Endothelial cell of umbilical vein (primary cell): Measurements from ENCODE around the gene CCDC120. TPM values are rescaled to one million over a fixed set of nuclear protein-coding genes. Genes with fewer than 3 reads are reported as not detected.

ENCODE experiments used
- BruUV-seq: library from RNA; stranded (reverse); fragments of 400-500 nt; replicated peaks from 2 replicates; lab custom pipeline; 2021; lab: Mats Ljungman, UMichigan
- CTCF ChIA-PET: fragments of 300-600, 350-600 bp; sonication (Branson Sonifier 250); formaldehyde crosslinking; loops from one replicate; lab custom pipeline; 2021; ENCODE audit warnings: antibody characterized with exemption, inconsistent platforms; lab: Charles Lee
- POLR2A ChIA-PET: fragments of 300-600, 350-600 bp; sonication (Branson Sonifier 250); formaldehyde crosslinking; loops from one replicate; lab custom pipeline; 2021; ENCODE audit warnings: antibody characterized with exemption, inconsistent platforms; lab: Charles Lee
- DNase-seq: peaks from one replicate; pipeline ENCODE4 v3.0.0-alpha.2; 2011; ENCODE audit warnings: low read depth, low spot score
- FAIRE-seq: peaks from 2 replicates; lab custom pipeline; 2011; peaks lifted over from hg19 to GRCh38; lab: Jason Lieb, UNC
- H2AFZ ChIP-seq: 2 replicates; pipeline ENCODE4 v1.6.0; 2012; ENCODE audit warnings: low read depth, low read length, control low read depth, inconsistent platforms
- H3K27ac ChIP-seq: 2 replicates; pipeline ENCODE4 v1.5.1; 2011; ENCODE audit warnings: low read depth, mild to moderate bottlenecking, control low read depth, low read length, moderate library complexity; ENCODE audit not compliant: insufficient read depth
- H3K27me3 ChIP-seq, 2 experiments: 2 replicates each; pipeline versions ENCODE4 v1.6.0 to v1.6.1; 2011; ENCODE audit warnings: low read length in 2 of 2, mixed read lengths in 1 of 2; ENCODE audit not compliant: control insufficient read depth in 2 of 2, insufficient read depth in 2 of 2
- H3K36me3 ChIP-seq, 2 experiments: 2 replicates in 1 of 2; 3 replicates in 1 of 2; pipeline ENCODE4 v1.5.1; 2011; ENCODE audit warnings: low read length in 2 of 2, mild to moderate bottlenecking in 1 of 2, moderate library complexity in 1 of 2; ENCODE audit not compliant: control insufficient read depth in 2 of 2, insufficient read depth in 2 of 2; ENCODE audit errors: extremely low read depth in 1 of 2
- H3K4me1 ChIP-seq: 3 replicates; pipeline ENCODE4 v1.5.1; 2011; ENCODE audit warnings: mild to moderate bottlenecking, low read length; ENCODE audit not compliant: control insufficient read depth, insufficient read depth; ENCODE audit errors: extremely low read depth
- H3K4me2 ChIP-seq: 2 replicates; pipeline ENCODE4 v1.6.1; 2011; ENCODE audit warnings: low read length, control low read depth, mixed read lengths; ENCODE audit not compliant: insufficient read depth
- H3K4me3 ChIP-seq, 3 experiments: fragments of 200-600 bp in 1 of 3; sonication (generic), shearing (Covaris generic) in 1 of 3; replicated peaks in 1 of 3; 2 replicates each; pipeline ENCODE4 v1.5.1; 2011 to 2016; ENCODE audit warnings: control low read depth in 3 of 3, low read length in 3 of 3, mild to moderate bottlenecking in 2 of 3, inconsistent platforms in 1 of 3, low read depth in 1 of 3, moderate library complexity in 1 of 3; ENCODE audit not compliant: insufficient read depth in 1 of 3
- H3K79me2 ChIP-seq: 2 replicates; pipeline ENCODE4 v1.6.0; 2012; ENCODE audit warnings: low read length, inconsistent platforms; ENCODE audit not compliant: control insufficient read depth, insufficient read depth
- H3K9ac ChIP-seq: replicated peaks from 2 replicates; pipeline ENCODE3; 2011; ENCODE audit warnings: low read length, control low read depth; ENCODE audit not compliant: insufficient read depth; ENCODE audit errors: extremely low read depth
- H3K9me1 ChIP-seq: replicated peaks from 3 replicates; pipeline ENCODE4 v1.6.0; 2011; ENCODE audit warnings: mild to moderate bottlenecking, low read length; ENCODE audit not compliant: control insufficient read depth, insufficient read depth; ENCODE audit errors: extremely low read depth
- H3K9me3 ChIP-seq: replicated peaks from 2 replicates; pipeline ENCODE4 v1.5.1; 2012; ENCODE audit warnings: low read length, inconsistent platforms; ENCODE audit not compliant: control insufficient read depth, insufficient read depth
- H4K20me1 ChIP-seq: replicated peaks from 2 replicates; pipeline ENCODE3; 2011; ENCODE audit warnings: mild to moderate bottlenecking, low read length; ENCODE audit not compliant: control insufficient read depth, insufficient read depth; ENCODE audit errors: extremely low read depth
- EZH2 ChIP-seq: IDR thresholded peaks from 2 replicates; pipeline ENCODE4 v1.6.1; 2012; ENCODE audit warnings: borderline replicate concordance, low read depth, mild to moderate bottlenecking, moderate library complexity, low read length, inconsistent platforms; ENCODE audit not compliant: severe bottlenecking
- FOS ChIP-seq: IDR thresholded peaks from 2 replicates; pipeline ENCODE4 v1.6.1; 2011; ENCODE audit warnings: mild to moderate bottlenecking, low read length, moderate library complexity, borderline replicate concordance; ENCODE audit not compliant: insufficient read depth
- GATA2 ChIP-seq: IDR thresholded peaks from 2 replicates; pipeline ENCODE4 v1.7.0; 2011; ENCODE audit warnings: low read depth, mild to moderate bottlenecking, moderate library complexity, mixed read lengths, low read length; ENCODE audit not compliant: insufficient read length, insufficient read depth
- JUN ChIP-seq: IDR thresholded peaks from 2 replicates; pipeline ENCODE4 v1.6.1; 2011; ENCODE audit warnings: borderline replicate concordance, low read depth; ENCODE audit not compliant: insufficient read length, insufficient read depth
- MYC ChIP-seq: IDR thresholded peaks from one replicate; pipeline ENCODE4 v1.6.1; 2011; ENCODE audit warnings: mild to moderate bottlenecking, low read depth, low read length
- POLR2A ChIP-seq: IDR thresholded peaks from 2 replicates; pipeline ENCODE4 v1.6.1; 2012; ENCODE audit warnings: low read depth, mild to moderate bottlenecking, control low read depth, low read length
- POLR2AphosphoS5 ChIP-seq: IDR thresholded peaks from 2 replicates; pipeline ENCODE4 v1.6.1; 2012; ENCODE audit warnings: low read depth, mild to moderate bottlenecking, control low read depth, low read length, moderate library complexity; ENCODE audit not compliant: insufficient read depth
- dilution Hi-C: fragments of 300-500 bp; cut with MboI; formaldehyde crosslinking; loops from one replicate; pipeline ENCODE4 v1.15.0; 2019; ENCODE audit warnings: low sequenced_read_pairs; ENCODE audit not compliant: extremely low pct_ligation_motif_present
- intact Hi-C: fragments of 100-400 bp; cut with micrococcal nuclease; formaldehyde crosslinking; loops from one replicate; pipeline ENCODE4 v1.10.0; 2022
- polyA plus RNA-seq, 4 experiments: library from polyadenylated mRNA; depleted of rRNA in 3 of 4; stranded (reverse) in 3 of 4; unstranded in 1 of 4; fragments of >200 nt; gene quantifications; 2 replicates each; pipeline versions ENCODE4 v1.2.1 to v1.2.3, GENCODE V29; 2011 to 2012; ENCODE audit warnings: missing spikeins in 1 of 4
- total RNA-seq: library from RNA; stranded (reverse); gene quantifications from 2 replicates; pipeline ENCODE4 v1.2.3, GENCODE V29; 2021
- TF ChIP-seq, protein P1 (sequence below), 2 donors: IDR thresholded peaks; 1 replicate in 1 of 2; 2 replicates in 1 of 2; pipeline ENCODE4 v1.5.1; 2011; ENCODE audit warnings: low read length in 2 of 2, mild to moderate bottlenecking in 2 of 2, moderate library complexity in 2 of 2, control low read depth in 1 of 2, inconsistent platforms in 1 of 2, low read depth in 1 of 2; ENCODE audit not compliant: insufficient read depth in 1 of 2; ENCODE audit errors: extremely low read depth in 1 of 2
- TF ChIP-seq, protein P2 (sequence below): IDR thresholded peaks from 2 replicates; pipeline ENCODE4 v1.6.1; 2011; ENCODE audit not compliant: insufficient read depth, insufficient read length

The CCDC120 gene
- total and polyA plus RNA-seq, 2 donors (not counting 3 experiments of a cell fraction or from before 2014, with no cell fraction given) = 2.8 to 5.7 TPM

DNA sequence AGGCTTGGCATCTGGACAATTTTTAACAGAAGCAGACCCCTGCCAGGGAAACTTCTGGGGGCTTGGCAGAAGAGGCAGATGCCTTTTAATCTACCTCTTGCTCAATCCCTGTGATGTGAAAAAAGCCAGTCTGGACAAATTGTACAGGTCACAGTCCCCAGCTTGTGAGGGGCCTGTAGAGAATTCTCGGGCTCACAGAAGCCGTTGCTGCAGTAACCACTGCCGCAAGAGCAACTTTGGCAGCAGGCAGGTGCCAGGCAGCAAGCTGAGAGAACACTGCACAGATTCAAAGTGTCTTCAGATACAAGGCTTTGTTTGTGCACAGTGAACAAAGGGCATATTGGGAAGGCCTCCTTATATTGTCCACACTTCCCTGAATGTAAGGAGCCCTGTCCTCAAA is 53.0 kb downstream of the CCDC120 start:
- H4K20me1 ChIP-seq = no peaks in the 10 kb centered on the region
- no peak overlapping the region for H2AFZ ChIP-seq
- dilution Hi-C loops = no loop called here
- ChIA-PET POLR2A (no interaction called here), CTCF (no interaction called here)
- intact Hi-C loops = no loop called here
- no peak overlapping the region for H3K4me2 ChIP-seq
- H3K9ac ChIP-seq = no peak overlapping the region
- TF ChIP-seq, protein P1, sequence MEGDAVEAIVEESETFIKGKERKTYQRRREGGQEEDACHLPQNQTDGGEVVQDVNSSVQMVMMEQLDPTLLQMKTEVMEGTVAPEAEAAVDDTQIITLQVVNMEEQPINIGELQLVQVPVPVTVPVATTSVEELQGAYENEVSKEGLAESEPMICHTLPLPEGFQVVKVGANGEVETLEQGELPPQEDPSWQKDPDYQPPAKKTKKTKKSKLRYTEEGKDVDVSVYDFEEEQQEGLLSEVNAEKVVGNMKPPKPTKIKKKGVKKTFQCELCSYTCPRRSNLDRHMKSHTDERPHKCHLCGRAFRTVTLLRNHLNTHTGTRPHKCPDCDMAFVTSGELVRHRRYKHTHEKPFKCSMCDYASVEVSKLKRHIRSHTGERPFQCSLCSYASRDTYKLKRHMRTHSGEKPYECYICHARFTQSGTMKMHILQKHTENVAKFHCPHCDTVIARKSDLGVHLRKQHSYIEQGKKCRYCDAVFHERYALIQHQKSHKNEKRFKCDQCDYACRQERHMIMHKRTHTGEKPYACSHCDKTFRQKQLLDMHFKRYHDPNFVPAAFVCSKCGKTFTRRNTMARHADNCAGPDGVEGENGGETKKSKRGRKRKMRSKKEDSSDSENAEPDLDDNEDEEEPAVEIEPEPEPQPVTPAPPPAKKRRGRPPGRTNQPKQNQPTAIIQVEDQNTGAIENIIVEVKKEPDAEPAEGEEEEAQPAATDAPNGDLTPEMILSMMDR (IDR thresholded peaks at IDR 0.05; ENCODE audit: extremely low read depth in 1 of 2, insufficient read depth in 1 of 2, low read depth in 1 of 2, low read length in 2 of 2) = no peak
- TF ChIP-seq GATA2 (no peak), FOS (no peak), JUN (no peak), POLR2A (no peak), EZH2 (no peak), POLR2AphosphoS5 (no peak), MYC (no peak)
- TF ChIP-seq, protein P2, sequence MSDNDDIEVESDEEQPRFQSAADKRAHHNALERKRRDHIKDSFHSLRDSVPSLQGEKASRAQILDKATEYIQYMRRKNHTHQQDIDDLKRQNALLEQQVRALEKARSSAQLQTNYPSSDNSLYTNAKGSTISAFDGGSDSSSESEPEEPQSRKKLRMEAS = no peak
- no TSS peak for BruUV-seq
- no peaks in the 10 kb centered on the region for H3K4me1 ChIP-seq
- peaks cover 2 to 14% of the 10 kb centered on the region in 2 experiments for H3K36me3 ChIP-seq
- DNase-seq (no peak), FAIRE-seq (no peak)
- no peak overlapping the region for H3K4me3 ChIP-seq
- H3K27ac ChIP-seq = no peak overlapping the region
- no peaks in the 10 kb centered on the region for H3K9me3 ChIP-seq
- no peaks in the 10 kb centered on the region for H3K9me1 ChIP-seq
- H3K27me3 ChIP-seq = no peaks in the 10 kb centered on the region
- H3K79me2 ChIP-seq = no peaks in the 10 kb centered on the region
